ENCODE data around the gene GPR35.

GRCh38 chr2:240647503-240648154, 22.3 kb downstream of the GPR35 start:
- no peak for TF ChIP-seq POLR2A (IDR thresholded peaks at IDR 0.05; ENCODE audit: low read depth, low read length)
- no peak for TF ChIP-seq PAX5 (IDR thresholded peaks at IDR 0.05; ENCODE audit: insufficient read depth, low read length, severe bottlenecking)
- no peak for TF ChIP-seq POLR2AphosphoS5 (IDR thresholded peaks at IDR 0.05; ENCODE audit: low read depth, low read length)
- no peak for TF ChIP-seq SPI1 (IDR thresholded peaks at IDR 0.05; ENCODE audit: low read depth, low read length)
- no peak for TF ChIP-seq TAF1 (IDR thresholded peaks at IDR 0.05; ENCODE audit: low read depth, low read length)
- no peak for TF ChIP-seq POU2F2 (IDR thresholded peaks at IDR 0.05; ENCODE audit: low read depth, low read length)
